OCI-LY3 (cell line): ENCODE data around the gene PIK3R4.

Experiments
- H2AFZ ChIP-seq: fragments of 200-600, 300-600 bp; shearing (Covaris generic); 2 replicates; pipeline ENCODE4 v1.6.0; 2014; ENCODE audit warnings: antibody characterized with exemption, low read depth, low read length
- H3K27ac ChIP-seq: fragments of 200-600, 300-600 bp; sonication (generic); 2 replicates; pipeline ENCODE4 v1.5.1; 2014; ENCODE audit warnings: mild to moderate bottlenecking, low read length, moderate library complexity, mixed read lengths
- H3K27me3 ChIP-seq: fragments of 200-600, 300-600 bp; sonication (generic); 2 replicates; pipeline ENCODE4 v1.6.1; 2014; ENCODE audit warnings: low read depth, low read length, mixed read lengths
- H3K36me3 ChIP-seq: fragments of 200-600, 300-600 bp; sonication (generic); replicated peaks from 2 replicates; pipeline ENCODE3; 2014; ENCODE audit warnings: low read depth, low read length, mixed read lengths
- H3K4me1 ChIP-seq: fragments of 300-600, 200-600 bp; sonication (generic); 2 replicates; pipeline ENCODE4 v1.6.1; 2014; ENCODE audit warnings: low read length, mixed read lengths
- H3K4me2 ChIP-seq: fragments of 200-600, 300-600 bp; sonication (generic); 2 replicates; pipeline ENCODE4 v1.6.1; 2014; ENCODE audit warnings: low read length, mixed read lengths
- H3K4me3 ChIP-seq: fragments of 300-600, 200-600 bp; sonication (generic); 2 replicates; pipeline ENCODE4 v1.5.1; 2014; ENCODE audit warnings: antibody characterized with exemption, mild to moderate bottlenecking, low read length, moderate library complexity
- H3K79me2 ChIP-seq: fragments of 300-600, 200-600 bp; shearing (Covaris generic); 2 replicates; pipeline ENCODE4 v1.6.1; 2014; ENCODE audit warnings: mild to moderate bottlenecking, low read length, mixed read lengths
- H3K9ac ChIP-seq: fragments of 300-600, 200-600 bp; shearing (Covaris generic); 2 replicates; pipeline ENCODE4 v1.6.0; 2014; ENCODE audit warnings: mild to moderate bottlenecking, low read length, moderate library complexity
- H3K9me3 ChIP-seq: fragments of 200-600, 300-600 bp; shearing (Covaris generic); 2 replicates; pipeline ENCODE4 v1.6.1; 2014; ENCODE audit warnings: low read length, mixed read lengths; ENCODE audit not compliant: insufficient read depth
- H4K20me1 ChIP-seq: fragments of 200-600, 300-600 bp; sonication (generic); 2 replicates; pipeline ENCODE4 v1.6.1; 2016; ENCODE audit warnings: low read length, mixed read lengths; ENCODE audit not compliant: insufficient read depth
- EZH2phosphoT487 ChIP-seq: fragments of 200-600 bp; shearing (Covaris generic); IDR thresholded peaks from 2 replicates; pipeline ENCODE4 v1.6.1; 2018; ENCODE audit warnings: antibody characterized with exemption, mixed run types, low read depth
- TF ChIP-seq, protein P1 (sequence below): fragments of 200-600, 300-600 bp; sonication (generic); IDR thresholded peaks from 2 replicates; pipeline ENCODE4 v1.5.1; 2014; ENCODE audit warnings: antibody characterized with exemption, low read length, low read depth

Gene PIK3R4

GRCh38 chr3:130677343-130677742 lies 69.3 kb downstream of the PIK3R4 start:
- no peaks in the 10 kb centered on the region for H4K20me1 ChIP-seq
- peaks cover 21% of the 10 kb centered on the region for H3K36me3 ChIP-seq
- no peaks in the 10 kb centered on the region for H3K27me3 ChIP-seq
- H3K4me2 ChIP-seq = no peak overlapping the region
- H3K9me3 ChIP-seq = no peaks in the 10 kb centered on the region
- no peaks in the 10 kb centered on the region for H3K79me2 ChIP-seq
- H3K27ac ChIP-seq = no peak overlapping the region
- TF ChIP-seq EZH2phosphoT487 = no peak
- TF ChIP-seq, protein P1, sequence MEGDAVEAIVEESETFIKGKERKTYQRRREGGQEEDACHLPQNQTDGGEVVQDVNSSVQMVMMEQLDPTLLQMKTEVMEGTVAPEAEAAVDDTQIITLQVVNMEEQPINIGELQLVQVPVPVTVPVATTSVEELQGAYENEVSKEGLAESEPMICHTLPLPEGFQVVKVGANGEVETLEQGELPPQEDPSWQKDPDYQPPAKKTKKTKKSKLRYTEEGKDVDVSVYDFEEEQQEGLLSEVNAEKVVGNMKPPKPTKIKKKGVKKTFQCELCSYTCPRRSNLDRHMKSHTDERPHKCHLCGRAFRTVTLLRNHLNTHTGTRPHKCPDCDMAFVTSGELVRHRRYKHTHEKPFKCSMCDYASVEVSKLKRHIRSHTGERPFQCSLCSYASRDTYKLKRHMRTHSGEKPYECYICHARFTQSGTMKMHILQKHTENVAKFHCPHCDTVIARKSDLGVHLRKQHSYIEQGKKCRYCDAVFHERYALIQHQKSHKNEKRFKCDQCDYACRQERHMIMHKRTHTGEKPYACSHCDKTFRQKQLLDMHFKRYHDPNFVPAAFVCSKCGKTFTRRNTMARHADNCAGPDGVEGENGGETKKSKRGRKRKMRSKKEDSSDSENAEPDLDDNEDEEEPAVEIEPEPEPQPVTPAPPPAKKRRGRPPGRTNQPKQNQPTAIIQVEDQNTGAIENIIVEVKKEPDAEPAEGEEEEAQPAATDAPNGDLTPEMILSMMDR = no peak
- no peak overlapping the region for H3K9ac ChIP-seq
- no peak overlapping the region for H2AFZ ChIP-seq
- no peaks in the 10 kb centered on the region for H3K4me1 ChIP-seq
- no peak overlapping the region for H3K4me3 ChIP-seq

DNA sequence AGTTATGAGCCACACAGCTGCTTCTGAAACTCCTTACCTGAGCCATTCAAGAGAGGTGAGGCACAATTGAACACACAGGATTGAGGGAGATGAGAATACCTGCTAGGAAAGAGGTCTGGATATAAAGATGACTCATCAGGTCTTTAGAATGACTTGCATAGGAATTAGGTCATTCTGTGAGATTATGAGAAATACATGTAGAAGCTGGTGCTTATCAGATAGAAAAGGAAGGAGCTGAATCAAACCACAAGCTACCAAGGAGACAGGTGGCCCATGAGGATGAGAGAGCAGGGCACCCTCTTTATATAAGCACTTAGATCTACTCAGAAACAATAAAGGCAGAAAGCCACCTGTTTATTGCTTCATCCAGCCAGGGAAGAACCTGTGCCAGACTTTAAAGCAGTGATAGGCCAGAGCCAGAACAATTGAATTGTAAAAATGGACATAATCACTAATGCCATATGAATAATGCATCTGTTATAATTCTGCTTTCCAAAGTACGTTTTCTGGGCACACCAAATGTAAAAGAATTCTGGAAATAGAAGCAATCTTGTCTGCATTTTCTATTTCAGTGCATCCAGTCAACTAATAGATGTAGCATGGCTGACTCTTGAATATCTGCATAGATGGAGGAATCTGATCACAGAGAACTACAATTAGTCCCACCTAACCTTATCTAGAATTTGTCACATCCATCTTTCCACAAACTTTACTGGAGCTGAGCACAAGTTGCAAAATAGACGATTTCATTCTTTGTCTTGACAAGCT lies 74.9 kb downstream of the PIK3R4 start:
- no peaks in the 10 kb centered on the region for H3K27me3 ChIP-seq
- no peaks in the 10 kb centered on the region for H3K9me3 ChIP-seq
- H3K79me2 ChIP-seq = no peaks in the 10 kb centered on the region
- no peaks in the 10 kb centered on the region for H3K4me1 ChIP-seq
- H3K9ac ChIP-seq = no peak overlapping the region
- H3K4me2 ChIP-seq = no peak overlapping the region
- TF ChIP-seq, protein P1 = no peak
- TF ChIP-seq EZH2phosphoT487 = no peak
- no peak overlapping the region for H3K4me3 ChIP-seq
- H2AFZ ChIP-seq = no peak overlapping the region
- H3K27ac ChIP-seq = no peak overlapping the region
- no peaks in the 10 kb centered on the region for H4K20me1 ChIP-seq
- H3K36me3 ChIP-seq = no peaks in the 10 kb centered on the region

GRCh38 chr3:130669740-130670139 lies 76.9 kb downstream of the PIK3R4 start:
- Histone ChIP-seq H3K4me3 (no peak overlapping the region), H3K27ac (no peak overlapping the region), H3K4me2 (no peak overlapping the region), H3K4me1 (no peaks in the 10 kb centered on the region), H3K9me3 (no peaks in the 10 kb centered on the region), H4K20me1 (no peaks in the 10 kb centered on the region), H2AFZ (no peak overlapping the region), H3K27me3 (no peaks in the 10 kb centered on the region), H3K36me3 (peaks cover 4% of the 10 kb centered on the region), H3K9ac (no peak overlapping the region), H3K79me2 (no peaks in the 10 kb centered on the region)
- TF ChIP-seq EZH2phosphoT487 = no peak
- TF ChIP-seq, protein P1 = no peak

- H3K27ac ChIP-seq = no peak overlapping the region
- no peak overlapping the region for H3K9ac ChIP-seq
- peaks cover 4% of the 10 kb centered on the region for H3K36me3 ChIP-seq
- no peaks in the 10 kb centered on the region for H3K9me3 ChIP-seq
- no peak overlapping the region for H3K4me3 ChIP-seq
- H3K4me1 ChIP-seq = no peaks in the 10 kb centered on the region
- TF ChIP-seq, protein P1 = no peak
- no peak for TF ChIP-seq EZH2phosphoT487
- no peaks in the 10 kb centered on the region for H3K27me3 ChIP-seq
- H3K4me2 ChIP-seq = no peak overlapping the region
- H4K20me1 ChIP-seq = no peaks in the 10 kb centered on the region
- no peaks in the 10 kb centered on the region for H3K79me2 ChIP-seq
- H2AFZ ChIP-seq = no peak overlapping the region
Measured at GRCh38 chr3:130663092-130663491, 83.5 kb downstream of the PIK3R4 start.
